K562 (cell line): ENCODE measurements around the gene PNPLA2. TPM values are rescaled to one million over a fixed set of nuclear protein-coding genes. Genes with fewer than 3 reads are reported as not detected.
A peak's percentile ranks its signal among the peaks of the same experiment; 100 is the strongest.

Experiments
- BACH1 ChIP-seq: fragments of 200-800 bp; sonication (Bioruptor generic); IDR thresholded peaks from 2 replicates; pipeline ENCODE4 v1.6.1; 2016; ENCODE audit warnings: missing genetic modification characterization, missing compliant biosample characterization
- CBFA2T2 ChIP-seq: fragments of 450-650 bp; conservative IDR thresholded peaks from 2 replicates; pipeline ENCODE4 v1.6.1; 2017; ENCODE audit warnings: mild to moderate bottlenecking
- CBX5 ChIP-seq: IDR thresholded peaks from 2 replicates; pipeline ENCODE4 v1.6.1; 2014; ENCODE audit warnings: low read depth, borderline replicate concordance
- CTCF ChIP-seq, 3 experiments: IDR thresholded peaks in 2 of 3; conservative IDR thresholded peaks in 1 of 3; 2 replicates each; pipeline ENCODE4 v1.5.1; 2011 to 2012; ENCODE audit warnings: low read length in 3 of 3, mild to moderate bottlenecking in 3 of 3, control low read depth in 2 of 3, improper control_type of control experiment in 1 of 3, inconsistent platforms in 1 of 3, low read depth in 1 of 3, mixed read lengths in 1 of 3, moderate library complexity in 1 of 3; ENCODE audit not compliant: insufficient read depth in 2 of 3
- DPF2 ChIP-seq: fragments of 450-650 bp; IDR thresholded peaks from 2 replicates; pipeline ENCODE4 v1.6.1; 2016
- HDAC6 ChIP-seq: IDR thresholded peaks from 2 replicates; pipeline ENCODE4 v1.6.1; 2012; ENCODE audit warnings: low read depth, mild to moderate bottlenecking, control low read depth, inconsistent platforms, low read length, moderate library complexity
- KAT7 ChIP-seq: sonication (generic); formaldehyde crosslinking; IDR thresholded peaks from 2 replicates; pipeline ENCODE4 v1.8.0; 2022; ENCODE audit warnings: missing genetic modification reagents, mild to moderate bottlenecking, borderline replicate concordance
- L3MBTL2 ChIP-seq: fragments of 450-650 bp; IDR thresholded peaks from 2 replicates; pipeline ENCODE4 v1.6.1; 2016; ENCODE audit warnings: mild to moderate bottlenecking, moderate library complexity
- NR0B1 ChIP-seq: fragments of 450-650 bp; IDR thresholded peaks from one replicate; pipeline ENCODE4 v1.6.1; 2018; ENCODE audit warnings: mild to moderate bottlenecking, moderate library complexity; ENCODE audit not compliant: partially characterized antibody
- PBX2 ChIP-seq, 2 experiments: IDR thresholded peaks in 1 of 2; conservative IDR thresholded peaks in 1 of 2; 2 replicates each; pipeline ENCODE4 v1.6.1; 2016; ENCODE audit warnings: low read depth in 2 of 2, mild to moderate bottlenecking in 1 of 2, missing compliant biosample characterization in 1 of 2, missing genetic modification characterization in 1 of 2, moderate library complexity in 1 of 2
- PTTG1 ChIP-seq: fragments of 450-650 bp; IDR thresholded peaks from 2 replicates; pipeline ENCODE4 v1.6.1; 2016; ENCODE audit warnings: low read depth, mild to moderate bottlenecking, missing genetic modification characterization, missing compliant biosample characterization
- ZNF41 ChIP-seq: fragments of 250-450 bp; sonication (Bioruptor Pico); conservative IDR thresholded peaks from 2 replicates; pipeline ENCODE4 v1.4.0; 2020; ENCODE audit warnings: mild to moderate bottlenecking
- ZNF584 ChIP-seq: fragments of 200-800 bp; sonication (Bioruptor generic); IDR thresholded peaks from 2 replicates; pipeline ENCODE4 v1.6.1; 2016; ENCODE audit warnings: low read depth, mild to moderate bottlenecking, missing genetic modification characterization, missing compliant biosample characterization
- ZNF644 ChIP-seq: fragments of 200-800 bp; sonication (Bioruptor generic); IDR thresholded peaks from 2 replicates; pipeline ENCODE4 v1.6.1; 2016; ENCODE audit warnings: low read depth, missing genetic modification characterization, missing compliant biosample characterization
- ZNF830 ChIP-seq: fragments of 250-450 bp; sonication (Bioruptor Pico); IDR thresholded peaks from 2 replicates; pipeline ENCODE4 v1.5.0; 2021; ENCODE audit warnings: mild to moderate bottlenecking
- polyA plus RNA-seq, 8 experiments: library from polyadenylated mRNA; depleted of rRNA in 4 of 8; stranded (reverse) in 5 of 8; unstranded in 3 of 8; fragments of >200 nt; fragmentation: Nextera tagmentation in 2 of 8; fragmentation: Illumina TruSeq in 1 of 8; extraction: Ambion mirVana in 2 of 8; extraction: Trizol in 1 of 8; gene quantifications; 2 replicates each; pipeline versions ENCODE4 v1.2.1 to v1.2.3, GENCODE V29; 2011 to 2014; ENCODE audit warnings: inconsistent platforms in 1 of 8, missing spikeins in 1 of 8
- total RNA-seq, 7 experiments: library from RNA; depleted of rRNA in 6 of 7; stranded (reverse); fragments of >200 nt in 6 of 7; fragmentation: Illumina TruSeq in 2 of 7; extraction: Trizol in 2 of 7; gene quantifications; 2 replicates each; pipeline versions ENCODE4 v1.2.1 to v1.2.3, GENCODE V29; 2011 to 2021; ENCODE audit warnings: low replicate concordance in 1 of 7
- TF ChIP-seq, protein P1 (sequence below): sonication (generic); formaldehyde crosslinking; IDR thresholded peaks from 2 replicates; pipeline ENCODE4 v1.8.0; 2023; ENCODE audit warnings: mild to moderate bottlenecking, missing genetic modification reagents
- TF ChIP-seq, protein P2 (sequence below): fragments of 450-650 bp; IDR thresholded peaks from 2 replicates; pipeline ENCODE4 v1.6.1; 2016; ENCODE audit warnings: mild to moderate bottlenecking

PNPLA2 gene
- total and polyA plus RNA-seq, 9 of the 15 experiments (the other 6 are each of a cell fraction or from before 2014, with no cell fraction given): 0.39 to 87.1 (median 8.4) TPM

DNA sequence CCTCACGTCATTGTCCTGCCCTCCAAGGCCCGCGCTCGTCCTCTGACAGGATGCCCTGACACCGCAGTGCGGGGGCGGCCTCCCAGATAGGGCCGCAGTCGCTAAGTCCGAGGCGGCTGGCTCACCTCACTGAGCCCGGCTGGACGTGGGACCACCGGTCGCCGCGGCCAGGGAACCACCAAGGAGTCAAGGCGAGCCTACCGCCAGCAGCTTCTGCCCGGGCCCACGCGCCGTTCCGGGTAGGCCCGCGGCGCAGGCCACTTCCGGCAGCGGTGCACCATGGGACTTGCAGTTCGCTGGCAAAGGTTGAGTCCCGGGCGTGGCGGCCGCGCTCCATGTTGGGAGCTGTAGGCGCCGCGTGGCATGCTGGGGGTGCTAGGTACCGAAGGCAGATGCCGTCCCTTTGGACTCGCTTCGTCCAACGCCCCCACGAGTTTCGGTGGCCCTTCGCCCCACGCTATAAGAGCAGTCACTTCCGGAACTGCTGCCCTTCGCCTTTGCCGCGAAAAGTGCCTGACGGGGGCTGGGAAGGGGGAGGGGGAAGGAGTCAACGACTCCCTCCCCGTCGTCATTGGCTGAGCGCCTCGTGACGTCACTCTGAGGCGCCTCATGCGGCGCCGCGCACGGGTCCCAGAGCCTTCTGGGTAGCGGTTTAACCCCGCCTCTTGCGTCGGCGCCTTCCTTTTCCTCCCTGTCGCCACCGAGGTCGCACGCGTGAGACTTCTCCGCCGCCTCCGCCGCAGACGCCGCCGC is 9.3 kb upstream of the PNPLA2 start, which contains the start of gene RPLP2 (continued):
- TF ChIP-seq CTCF (IDR thresholded peaks at IDR 0.05 in 2 of 3, conservative IDR thresholded peaks at IDR 0.05 in 1 of 3; ENCODE audit: insufficient read depth in 2 of 3, low read depth in 1 of 3, low read length in 3 of 3) (no peak; a peak in 1 of 6 replicates), ZNF644 (peak; percentile 84), CBFA2T2 (no peak), HDAC6 (no peak), ZNF41 (CRISPR knock-in tag) (no peak), BACH1 (tag) (no peak), L3MBTL2 (peak; percentile 80), PBX2 (CRISPR knock-in tag; IDR thresholded peaks at IDR 0.05; ENCODE audit: low read depth) (peak; percentile 19; the same call in 1 of the 2 replicates), PBX2 (tag; conservative IDR thresholded peaks at IDR 0.05; ENCODE audit: low read depth) (no peak), PTTG1 (tag) (no peak), NR0B1 (no peak), ZNF830 (CRISPR knock-in tag) (no peak), DPF2 (no peak), CBX5 (no peak), ZNF584 (CRISPR knock-in tag) (peak; percentile 69; the same call in 1 of the 2 replicates), KAT7 (CRISPR knock-in tag) (peak; percentile 75; the same call in 1 of the 2 replicates)
- TF ChIP-seq, protein P1, sequence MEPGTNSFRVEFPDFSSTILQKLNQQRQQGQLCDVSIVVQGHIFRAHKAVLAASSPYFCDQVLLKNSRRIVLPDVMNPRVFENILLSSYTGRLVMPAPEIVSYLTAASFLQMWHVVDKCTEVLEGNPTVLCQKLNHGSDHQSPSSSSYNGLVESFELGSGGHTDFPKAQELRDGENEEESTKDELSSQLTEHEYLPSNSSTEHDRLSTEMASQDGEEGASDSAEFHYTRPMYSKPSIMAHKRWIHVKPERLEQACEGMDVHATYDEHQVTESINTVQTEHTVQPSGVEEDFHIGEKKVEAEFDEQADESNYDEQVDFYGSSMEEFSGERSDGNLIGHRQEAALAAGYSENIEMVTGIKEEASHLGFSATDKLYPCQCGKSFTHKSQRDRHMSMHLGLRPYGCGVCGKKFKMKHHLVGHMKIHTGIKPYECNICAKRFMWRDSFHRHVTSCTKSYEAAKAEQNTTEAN (CRISPR knock-in tag): 0 out of 2 replicates have a peak, but pooled peaks have one; percentile 40
- TF ChIP-seq, protein P2, sequence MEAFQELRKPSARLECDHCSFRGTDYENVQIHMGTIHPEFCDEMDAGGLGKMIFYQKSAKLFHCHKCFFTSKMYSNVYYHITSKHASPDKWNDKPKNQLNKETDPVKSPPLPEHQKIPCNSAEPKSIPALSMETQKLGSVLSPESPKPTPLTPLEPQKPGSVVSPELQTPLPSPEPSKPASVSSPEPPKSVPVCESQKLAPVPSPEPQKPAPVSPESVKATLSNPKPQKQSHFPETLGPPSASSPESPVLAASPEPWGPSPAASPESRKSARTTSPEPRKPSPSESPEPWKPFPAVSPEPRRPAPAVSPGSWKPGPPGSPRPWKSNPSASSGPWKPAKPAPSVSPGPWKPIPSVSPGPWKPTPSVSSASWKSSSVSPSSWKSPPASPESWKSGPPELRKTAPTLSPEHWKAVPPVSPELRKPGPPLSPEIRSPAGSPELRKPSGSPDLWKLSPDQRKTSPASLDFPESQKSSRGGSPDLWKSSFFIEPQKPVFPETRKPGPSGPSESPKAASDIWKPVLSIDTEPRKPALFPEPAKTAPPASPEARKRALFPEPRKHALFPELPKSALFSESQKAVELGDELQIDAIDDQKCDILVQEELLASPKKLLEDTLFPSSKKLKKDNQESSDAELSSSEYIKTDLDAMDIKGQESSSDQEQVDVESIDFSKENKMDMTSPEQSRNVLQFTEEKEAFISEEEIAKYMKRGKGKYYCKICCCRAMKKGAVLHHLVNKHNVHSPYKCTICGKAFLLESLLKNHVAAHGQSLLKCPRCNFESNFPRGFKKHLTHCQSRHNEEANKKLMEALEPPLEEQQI: no peak
